ENCODE results near the gene SLC39A12.

DNA sequence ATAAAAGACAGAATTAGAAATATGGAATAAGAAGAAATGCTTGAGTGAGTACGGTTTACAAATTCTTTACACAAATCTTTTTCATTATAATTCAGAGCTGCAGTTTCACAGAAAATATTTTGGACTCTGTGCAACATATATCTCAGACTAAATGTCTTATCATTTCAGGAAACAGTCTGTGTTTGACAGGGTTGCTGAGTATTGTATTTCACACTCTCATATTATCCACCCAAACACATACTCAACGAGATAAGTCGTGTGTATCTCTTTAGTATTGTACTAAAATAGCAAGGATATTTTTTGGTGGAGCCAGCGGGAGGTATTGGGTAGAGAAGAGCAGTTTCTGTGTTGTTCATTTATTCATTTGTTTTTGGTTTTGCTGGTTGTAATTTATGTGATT lies 39.0 kb upstream of the SLC39A12 start:
- TF ChIP-seq, protein P1, sequence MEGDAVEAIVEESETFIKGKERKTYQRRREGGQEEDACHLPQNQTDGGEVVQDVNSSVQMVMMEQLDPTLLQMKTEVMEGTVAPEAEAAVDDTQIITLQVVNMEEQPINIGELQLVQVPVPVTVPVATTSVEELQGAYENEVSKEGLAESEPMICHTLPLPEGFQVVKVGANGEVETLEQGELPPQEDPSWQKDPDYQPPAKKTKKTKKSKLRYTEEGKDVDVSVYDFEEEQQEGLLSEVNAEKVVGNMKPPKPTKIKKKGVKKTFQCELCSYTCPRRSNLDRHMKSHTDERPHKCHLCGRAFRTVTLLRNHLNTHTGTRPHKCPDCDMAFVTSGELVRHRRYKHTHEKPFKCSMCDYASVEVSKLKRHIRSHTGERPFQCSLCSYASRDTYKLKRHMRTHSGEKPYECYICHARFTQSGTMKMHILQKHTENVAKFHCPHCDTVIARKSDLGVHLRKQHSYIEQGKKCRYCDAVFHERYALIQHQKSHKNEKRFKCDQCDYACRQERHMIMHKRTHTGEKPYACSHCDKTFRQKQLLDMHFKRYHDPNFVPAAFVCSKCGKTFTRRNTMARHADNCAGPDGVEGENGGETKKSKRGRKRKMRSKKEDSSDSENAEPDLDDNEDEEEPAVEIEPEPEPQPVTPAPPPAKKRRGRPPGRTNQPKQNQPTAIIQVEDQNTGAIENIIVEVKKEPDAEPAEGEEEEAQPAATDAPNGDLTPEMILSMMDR (IDR thresholded peaks at IDR 0.05) = no peak
- TF ChIP-seq POLR2A (IDR thresholded peaks at IDR 0.05) (no peak), POLR2AphosphoS5 (IDR thresholded peaks at IDR 0.05) (no peak)

Data from stomach (tissue), 4 donors.